Measurements from ENCODE around the gene TBKBP1.
"Not testable (repeated sequence)": the region's sequence is repeated elsewhere in the genome, so short reads cannot be mapped to it uniquely, and the experiment has no call there.

The TBKBP1 gene

GRCh38 chr17:47733674-47734410 is 39.9 kb downstream of the TBKBP1 start:
- Histone ChIP-seq H3K9me3 (ENCODE audit: control insufficient read depth, insufficient read depth, low read length) (no peaks in the 10 kb centered on the region), H3K9ac (ENCODE audit: low read depth, low read length) (peak overlapping the region; percentile 47), H3K36me3 (ENCODE audit: insufficient read depth, low read length) (no peaks in the 10 kb centered on the region), H3K4me1 (ENCODE audit: insufficient read depth, low read length) (no peaks in the 10 kb centered on the region)

GRCh38 chr17:47735139-47735464 is 41.1 kb downstream of the TBKBP1 start:
- Histone ChIP-seq H3K36me3 (ENCODE audit: insufficient read depth, low read length) (no peaks in the 10 kb centered on the region), H3K9ac (ENCODE audit: low read depth, low read length) (no peak overlapping the region), H3K9me3 (ENCODE audit: control insufficient read depth, insufficient read depth, low read length) (no peaks in the 10 kb centered on the region), H3K4me1 (ENCODE audit: insufficient read depth, low read length) (no peaks in the 10 kb centered on the region)

GRCh38 chr17:47735536-47736011 is 41.6 kb downstream of the TBKBP1 start:
- H3K9ac ChIP-seq (ENCODE audit: low read depth, low read length): no peak overlapping the region
- no peaks in the 10 kb centered on the region for H3K36me3 ChIP-seq (ENCODE audit: insufficient read depth, low read length)
- no peaks in the 10 kb centered on the region for H3K4me1 ChIP-seq (ENCODE audit: insufficient read depth, low read length)
- no peaks in the 10 kb centered on the region for H3K9me3 ChIP-seq (ENCODE audit: control insufficient read depth, insufficient read depth, low read length)

GRCh38 chr17:47736501-47737495 is 42.8 kb downstream of the TBKBP1 start:
- H3K4me1 ChIP-seq (ENCODE audit: insufficient read depth, low read length): no peaks in the 10 kb centered on the region
- no peak overlapping the region for H3K9ac ChIP-seq (ENCODE audit: low read depth, low read length)
- no peaks in the 10 kb centered on the region for H3K36me3 ChIP-seq (ENCODE audit: insufficient read depth, low read length)
- no peaks in the 10 kb centered on the region for H3K9me3 ChIP-seq (ENCODE audit: control insufficient read depth, insufficient read depth, low read length)

GRCh38 chr17:47738178-47738577 is 44.2 kb downstream of the TBKBP1 start:
- H3K36me3 ChIP-seq (ENCODE audit: insufficient read depth, low read length): no peaks in the 10 kb centered on the region
- no peaks in the 10 kb centered on the region for H3K9me3 ChIP-seq (ENCODE audit: control insufficient read depth, insufficient read depth, low read length)
- H3K9ac ChIP-seq (ENCODE audit: low read depth, low read length): no peak overlapping the region
- no peaks in the 10 kb centered on the region for H3K4me1 ChIP-seq (ENCODE audit: insufficient read depth, low read length)

- Histone ChIP-seq H3K9ac (ENCODE audit: low read depth, low read length) (no peak overlapping the region), H3K4me1 (ENCODE audit: insufficient read depth, low read length) (no peaks in the 10 kb centered on the region), H3K9me3 (ENCODE audit: control insufficient read depth, insufficient read depth, low read length) (no peaks in the 10 kb centered on the region), H3K36me3 (ENCODE audit: insufficient read depth, low read length) (no peaks in the 10 kb centered on the region)
These were observed 45.2 kb downstream of the TBKBP1 start for GRCh38 chr17:47739150-47739549.

GRCh38 chr17:47739945-47740344 is 46.0 kb downstream of the TBKBP1 start:
- H3K36me3 ChIP-seq (ENCODE audit: insufficient read depth, low read length); H3K4me1 ChIP-seq (ENCODE audit: insufficient read depth, low read length); H3K9me3 ChIP-seq (ENCODE audit: control insufficient read depth, insufficient read depth, low read length); H3K9ac ChIP-seq (ENCODE audit: low read depth, low read length): not testable (repeated sequence)

- Histone ChIP-seq H3K4me1 (ENCODE audit: insufficient read depth, low read length) (no peaks in the 10 kb centered on the region), H3K9ac (ENCODE audit: low read depth, low read length) (no peak overlapping the region), H3K36me3 (ENCODE audit: insufficient read depth, low read length) (no peaks in the 10 kb centered on the region), H3K9me3 (ENCODE audit: control insufficient read depth, insufficient read depth, low read length) (no peaks in the 10 kb centered on the region)
These were observed 47.3 kb downstream of the TBKBP1 start for GRCh38 chr17:47741109-47741792.

- Histone ChIP-seq H3K9me3 (ENCODE audit: control insufficient read depth, insufficient read depth, low read length) (no peaks in the 10 kb centered on the region), H3K4me1 (ENCODE audit: insufficient read depth, low read length) (no peaks in the 10 kb centered on the region), H3K9ac (ENCODE audit: low read depth, low read length) (no peak overlapping the region), H3K36me3 (ENCODE audit: insufficient read depth, low read length) (no peaks in the 10 kb centered on the region)
These were observed 47.8 kb downstream of the TBKBP1 start for GRCh38 chr17:47741793-47742145.

GRCh38 chr17:47742319-47743181 is 48.6 kb downstream of the TBKBP1 start:
- Histone ChIP-seq H3K36me3 (ENCODE audit: insufficient read depth, low read length) (no peaks in the 10 kb centered on the region), H3K9me3 (ENCODE audit: control insufficient read depth, insufficient read depth, low read length) (no peaks in the 10 kb centered on the region), H3K9ac (ENCODE audit: low read depth, low read length) (no peak overlapping the region), H3K4me1 (ENCODE audit: insufficient read depth, low read length) (no peaks in the 10 kb centered on the region)

- H3K36me3 ChIP-seq (ENCODE audit: insufficient read depth, low read length): no peaks in the 10 kb centered on the region
- H3K9ac ChIP-seq (ENCODE audit: low read depth, low read length): no peak overlapping the region
- H3K9me3 ChIP-seq (ENCODE audit: control insufficient read depth, insufficient read depth, low read length): no peaks in the 10 kb centered on the region
- no peaks in the 10 kb centered on the region for H3K4me1 ChIP-seq (ENCODE audit: insufficient read depth, low read length)
These were observed 50.4 kb downstream of the TBKBP1 start for GRCh38 chr17:47744168-47745036.

- Histone ChIP-seq H3K36me3 (ENCODE audit: insufficient read depth, low read length) (no peaks in the 10 kb centered on the region), H3K9ac (ENCODE audit: low read depth, low read length) (no peak overlapping the region), H3K9me3 (ENCODE audit: control insufficient read depth, insufficient read depth, low read length) (no peaks in the 10 kb centered on the region), H3K4me1 (ENCODE audit: insufficient read depth, low read length) (no peaks in the 10 kb centered on the region)
These were observed 51.0 kb downstream of the TBKBP1 start for GRCh38 chr17:47745037-47745380.

GRCh38 chr17:47751471-47751870 is 57.5 kb downstream of the TBKBP1 start:
- Histone ChIP-seq H3K36me3 (ENCODE audit: insufficient read depth, low read length) (no peaks in the 10 kb centered on the region), H3K9me3 (ENCODE audit: control insufficient read depth, insufficient read depth, low read length) (no peaks in the 10 kb centered on the region), H3K4me1 (ENCODE audit: insufficient read depth, low read length) (no peaks in the 10 kb centered on the region), H3K9ac (ENCODE audit: low read depth, low read length) (no peak overlapping the region)

Data from ES-I3 (cell line).